Stimulated activated CD4-positive, alpha-beta T cell treated with anti-CD3 and anti-CD28 coated beads, Interleukin-15, amount 100 ng/mL, for 1 hour (primary cell): ENCODE measurements around the gene C2orf92.

Experiments used
- DNase-seq, 2 donors: peaks; one replicate each; pipeline ENCODE4 v3.0.0-alpha.2; 2020; ENCODE audit warnings: low read depth in 1 of 2, low spot score in 1 of 2

The C2orf92 gene

GRCh38 chr2:97713296-97714083, 44.0 kb downstream of the C2orf92 start, which contains the start of gene ZAP70:
Gene ZAP70, plus strand, starts transcription at chr2:97713576. Its CDS starts 10,461 bp downstream, at chr2:97724037.
- DNase-seq, result peak; percentile 38 to 51

DNA sequence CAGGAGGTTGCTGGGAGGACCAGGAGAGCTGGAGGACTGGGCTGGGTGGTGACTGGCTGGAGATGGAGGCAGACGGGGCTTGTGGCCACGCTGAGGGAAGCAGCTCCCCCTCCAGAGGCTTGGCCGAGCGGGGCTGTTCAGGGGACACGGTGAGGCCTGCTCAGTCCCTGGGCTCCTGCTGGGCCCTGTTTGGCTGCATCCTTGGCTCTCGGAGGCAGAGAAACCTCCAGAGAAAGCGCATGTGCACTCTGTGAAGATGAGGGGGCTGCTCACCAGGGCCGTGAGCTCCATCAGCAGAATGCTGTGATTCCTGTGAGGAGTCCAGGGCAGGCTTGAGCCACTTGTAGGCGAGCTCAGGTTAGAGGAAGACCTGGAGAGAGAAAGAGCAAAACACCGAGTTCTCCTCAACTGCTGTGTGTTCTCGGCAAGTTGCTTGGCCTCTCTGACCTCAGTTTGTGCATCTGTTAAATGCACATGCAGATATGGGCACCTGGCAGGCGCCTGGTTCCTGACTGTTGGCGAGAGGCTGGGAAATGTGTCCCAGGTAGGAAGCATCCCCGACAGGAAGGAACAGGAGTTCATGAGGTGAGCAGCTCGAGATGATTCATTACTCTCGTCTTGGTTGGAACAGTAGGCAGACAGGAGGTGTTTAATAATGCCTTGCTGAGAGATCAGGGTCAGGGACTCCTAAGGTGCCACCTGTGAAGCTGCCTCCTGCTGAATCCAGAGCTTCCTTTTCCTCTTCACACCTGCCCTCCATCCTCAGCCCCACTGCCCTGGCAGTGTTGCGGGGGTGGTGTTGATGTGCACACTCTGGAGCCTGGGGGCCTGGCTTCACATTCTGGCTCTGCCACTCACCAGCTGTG, 44.8 kb downstream of the C2orf92 start:
- no peak for DNase-seq

DNA sequence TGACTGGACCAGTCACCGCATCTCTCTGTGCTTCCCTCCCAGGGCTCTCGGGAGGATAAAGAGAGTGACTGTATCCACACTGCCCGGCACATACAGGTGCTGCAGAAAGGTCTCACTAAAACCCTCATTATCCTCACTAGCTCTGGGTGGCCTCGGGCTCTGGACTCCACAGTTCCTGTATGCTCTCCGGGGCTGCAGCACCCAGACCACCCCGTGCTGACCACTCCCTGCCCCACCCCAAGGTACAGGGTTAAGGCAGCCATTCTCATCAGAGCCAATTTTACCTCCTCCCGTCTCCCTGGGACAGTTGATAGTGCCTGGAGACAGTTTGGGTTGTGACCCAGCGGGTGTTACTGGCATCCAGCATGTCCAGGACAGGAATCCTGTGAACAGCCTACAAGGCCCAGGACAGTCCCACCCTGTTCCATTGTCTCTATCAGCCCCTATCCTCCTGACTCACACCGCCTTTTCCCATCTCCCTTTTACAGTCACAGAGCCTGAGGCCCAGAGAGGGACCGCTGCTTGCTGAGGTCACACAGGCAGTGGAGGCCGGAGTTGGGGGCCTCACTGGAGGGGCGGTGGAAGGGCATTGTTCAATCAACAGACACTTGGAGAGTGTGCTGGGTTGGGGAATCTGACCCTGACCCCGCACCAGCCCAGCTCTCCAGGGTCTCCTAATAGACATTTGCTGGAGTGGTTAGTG, 45.6 kb downstream of the C2orf92 start:
- DNase-seq, result no peak

GRCh38 chr2:97715951-97716694, 46.6 kb downstream of the C2orf92 start:
- no peak for DNase-seq

GRCh38 chr2:97716695-97717612, 47.4 kb downstream of the C2orf92 start:
- DNase-seq, result no peak

GRCh38 chr2:97717613-97717995, 48.1 kb downstream of the C2orf92 start:
- DNase-seq, result no peak

DNA sequence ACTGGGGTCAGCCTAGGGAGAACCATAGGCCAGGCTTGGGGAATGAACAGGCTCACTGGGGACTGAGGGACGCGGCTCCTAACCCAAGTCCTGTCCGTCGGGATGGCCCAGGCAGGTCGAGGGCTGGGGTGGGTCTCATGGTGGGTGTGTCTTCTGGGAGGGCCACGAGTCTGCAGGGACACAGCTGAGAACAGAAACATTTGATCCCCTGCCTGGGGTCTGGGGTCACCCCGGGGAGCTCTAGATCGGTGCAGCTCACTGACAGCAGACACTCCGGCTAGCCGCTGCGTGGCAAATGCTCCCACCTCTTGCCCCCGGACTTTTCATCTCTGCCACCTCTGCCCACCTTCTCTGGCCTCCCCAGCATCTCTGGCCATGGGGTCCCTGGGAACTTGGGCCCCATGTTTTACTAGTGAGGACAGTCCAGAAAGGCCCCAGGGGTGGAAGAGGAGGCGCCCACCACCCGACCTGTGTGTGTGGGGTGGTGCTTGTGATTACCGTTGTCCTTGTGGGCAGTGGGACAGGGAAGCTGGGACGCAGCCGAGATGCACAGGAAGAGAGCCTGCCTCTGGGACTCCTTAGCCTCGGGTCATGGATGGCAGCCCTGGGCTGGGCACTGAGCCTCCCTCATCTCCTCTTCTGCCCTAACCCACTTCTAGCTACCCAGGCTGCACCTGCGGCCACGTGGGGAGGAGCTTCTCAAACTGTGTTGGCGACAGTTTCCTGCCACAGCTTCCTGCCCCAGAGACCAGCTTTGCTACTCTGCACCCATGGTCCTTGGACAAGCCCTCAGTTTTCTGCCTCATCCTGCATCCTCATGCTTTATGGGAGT, 48.8 kb downstream of the C2orf92 start:
- DNase-seq, result peak in 1 of 2 donors; percentile 41

DNA sequence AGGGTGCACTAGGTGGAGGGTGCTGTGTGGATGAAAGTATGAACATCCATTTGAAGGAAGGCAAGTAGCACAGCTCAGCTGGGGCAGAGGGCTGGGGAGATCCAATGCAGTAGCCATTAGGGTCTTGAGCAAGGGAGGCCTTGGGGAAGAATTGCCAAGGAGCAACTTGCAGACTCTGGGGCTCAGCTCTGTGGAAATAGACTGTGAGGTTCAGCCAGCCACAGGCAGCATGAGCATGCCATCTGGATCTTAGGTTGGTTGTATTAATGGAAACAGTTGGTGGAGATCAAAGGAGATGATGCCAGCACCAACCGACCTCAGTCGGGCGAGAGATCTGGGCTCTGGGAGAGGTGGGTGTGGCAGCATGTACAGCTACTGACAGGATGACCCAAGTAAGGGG, 49.4 kb downstream of the C2orf92 start:
- no peak for DNase-seq

- DNase-seq, result no peak
Measured at GRCh38 chr2:97719362-97720155, 50.0 kb downstream of the C2orf92 start.

GRCh38 chr2:97720746-97721145, 51.2 kb downstream of the C2orf92 start:
- DNase-seq, result no peak

DNA sequence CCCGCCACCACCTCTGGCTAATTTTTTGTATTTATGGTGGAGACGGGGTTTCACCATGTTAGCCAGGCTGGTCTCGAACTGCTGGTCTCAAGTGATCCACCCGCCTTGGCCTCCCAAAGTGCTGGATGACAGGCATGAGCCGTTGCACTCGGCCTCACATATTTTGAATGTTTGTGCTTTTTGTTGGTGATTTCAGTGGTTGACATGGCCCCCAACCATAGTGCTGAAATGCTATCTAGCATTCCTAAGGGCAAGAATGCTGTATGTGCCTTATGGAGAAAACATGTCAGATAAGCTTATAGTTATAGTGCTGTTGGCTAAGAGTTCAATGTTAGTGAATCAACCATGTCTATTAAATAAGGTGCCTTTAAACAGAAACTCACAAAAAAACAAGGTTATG, 52.7 kb downstream of the C2orf92 start:
- DNase-seq, result no peak

GRCh38 chr2:97723156-97724072, 53.9 kb downstream of the C2orf92 start:
- DNase-seq, result no peak

- DNase-seq, result no peak
Measured at GRCh38 chr2:97724073-97724410, 54.5 kb downstream of the C2orf92 start.

GRCh38 chr2:97724501-97724900, 55.0 kb downstream of the C2orf92 start:
- DNase-seq, result no peak

- DNase-seq, result no peak
Measured at GRCh38 chr2:97724946-97725688, 55.6 kb downstream of the C2orf92 start.

- DNase-seq, result no peak
Measured at GRCh38 chr2:97726261-97727064, 57.0 kb downstream of the C2orf92 start.
